Vein endothelial cell (primary cell): ENCODE measurements around the gene NHEJ1. TPM values are rescaled to one million over a fixed set of nuclear protein-coding genes. Genes with fewer than 3 reads are reported as not detected.

Experiments
- small RNA-seq: library from RNA; depleted of rRNA; stranded (forward); fragments of <200 nt; gene quantifications from one replicate; pipeline ENCODE3, GENCODE V24; 2012
- total RNA-seq: library from RNA; depleted of rRNA; stranded (reverse); fragments of >200 nt; gene quantifications from 2 replicates; pipeline ENCODE4 v1.2.3, GENCODE V29; 2012

Gene NHEJ1
- total RNA-seq: 19.3 and 23.3 TPM in 2 replicates

GRCh38 chr2:219160186-219161017 lies at the start of gene NHEJ1:
Gene NHEJ1, minus strand, starts transcription at chr2:219160815. Its CDS starts 2,453 bp downstream, at chr2:219158362.

GRCh38 chr2:219206328-219207133 lies 45.9 kb upstream of the NHEJ1 start, which contains the start of gene ZFAND2B:
Gene ZFAND2B, plus strand, starts transcription at chr2:219206782. Its CDS starts 206 bp downstream, at chr2:219206988.

GRCh38 chr2:219177552-219178376 lies 17.1 kb upstream of the NHEJ1 start, which contains the start of gene RETREG2:
Gene RETREG2, plus strand, starts transcription at chr2:219178275. Its CDS starts 78 bp downstream, at chr2:219178353.

GRCh38 chr2:219176818-219177551 lies 16.4 kb upstream of the NHEJ1 start, which contains the start of gene CNPPD1:
Gene CNPPD1, minus strand, starts transcription at chr2:219176925. Its CDS starts 97 bp downstream, at chr2:219176828.

GRCh38 chr2:219169930-219170654 lies 9.5 kb upstream of the NHEJ1 start, which contains the start of gene SLC23A3:
Gene SLC23A3, minus strand, starts transcription at chr2:219170029. Its CDS starts 45 bp downstream, at chr2:219169984.

GRCh38 chr2:219060821-219061791 lies 99.5 kb downstream of the NHEJ1 start, which contains the start of gene IHH:
Gene IHH, minus strand, starts transcription at chr2:219060921. Its CDS starts 454 bp downstream, at chr2:219060467.

GRCh38 chr2:219041252-219041651 lies 119.4 kb downstream of the NHEJ1 start, which contains the start of gene CFAP65:
Gene CFAP65, minus strand, starts transcription at chr2:219041516. Its CDS starts 2,468 bp downstream, at chr2:219039048.

Small RNA genes lying within 50 kb of the gene (small RNA-seq; reads per million reads assigned to genes)
- gene MIR3131 (not detected), gene RN7SL764P (not detected)

Other genes with a start within 250 kb of the NHEJ1 start
- not detected in 2 replicates for gene CDK5R2, start 201.1 kb downstream of the NHEJ1 start, total RNA-seq
- not detected in 2 replicates for gene FEV, start 175.6 kb downstream of the NHEJ1 start, total RNA-seq
- gene CRYBA2, start 167.4 kb downstream of the NHEJ1 start, total RNA-seq: not detected in 2 replicates
- gene CFAP65, start 119.3 kb downstream of the NHEJ1 start, total RNA-seq: not detected in 2 replicates
- 0.33 TPM in 1 of 2 replicates, not detected in the other for gene IHH, start 99.9 kb downstream of the NHEJ1 start, total RNA-seq
- 2.3 and 2.6 TPM in 2 replicates for gene SLC23A3, start 9.2 kb upstream of the NHEJ1 start, total RNA-seq
- gene CNPPD1, start 16.1 kb upstream of the NHEJ1 start, total RNA-seq: 25.2 TPM in 2 replicates
- gene RETREG2, start 17.5 kb upstream of the NHEJ1 start, total RNA-seq: 55.8 and 64.0 TPM in 2 replicates
- gene ZFAND2B, start 46.0 kb upstream of the NHEJ1 start, total RNA-seq: 20.3 and 22.2 TPM in 2 replicates
- 15.7 and 18.9 TPM in 2 replicates for gene ABCB6, start 58.1 kb upstream of the NHEJ1 start, total RNA-seq
- gene ATG9A, start 68.8 kb upstream of the NHEJ1 start, total RNA-seq: 66.6 and 70.7 TPM in 2 replicates
- 18.5 and 22.5 TPM in 2 replicates for gene ANKZF1, start 69.0 kb upstream of the NHEJ1 start, total RNA-seq
- gene GLB1L, start 84.6 kb upstream of the NHEJ1 start, total RNA-seq: 5.7 and 6.9 TPM in 2 replicates
- 21.9 and 31.5 TPM in 2 replicates for gene STK16, start 84.7 kb upstream of the NHEJ1 start, total RNA-seq
- gene TUBA4B, start 92.4 kb upstream of the NHEJ1 start, total RNA-seq: not detected in 2 replicates
- gene TUBA4A, start 93.1 kb upstream of the NHEJ1 start, total RNA-seq: 24.8 and 25.0 TPM in 2 replicates
- 19.6 and 24.5 TPM in 2 replicates for gene DNAJB2, start 118.6 kb upstream of the NHEJ1 start, total RNA-seq
- gene PTPRN, start 148.6 kb upstream of the NHEJ1 start, total RNA-seq: not detected in 2 replicates
- gene RESP18, start 171.9 kb upstream of the NHEJ1 start, total RNA-seq: not detected in 2 replicates
- 57.2 and 60.8 TPM in 2 replicates for gene DNPEP, start 227.1 kb upstream of the NHEJ1 start, total RNA-seq